GM19193 (cell line): Measurements from ENCODE around the gene CDCA3.

Source experiments
- POLR2A ChIP-seq: IDR thresholded peaks from 4 replicates; pipeline ENCODE4 v1.6.1; 2011; ENCODE audit not compliant: insufficient read depth, insufficient read length; ENCODE audit errors: extremely low read depth

Gene CDCA3

DNA sequence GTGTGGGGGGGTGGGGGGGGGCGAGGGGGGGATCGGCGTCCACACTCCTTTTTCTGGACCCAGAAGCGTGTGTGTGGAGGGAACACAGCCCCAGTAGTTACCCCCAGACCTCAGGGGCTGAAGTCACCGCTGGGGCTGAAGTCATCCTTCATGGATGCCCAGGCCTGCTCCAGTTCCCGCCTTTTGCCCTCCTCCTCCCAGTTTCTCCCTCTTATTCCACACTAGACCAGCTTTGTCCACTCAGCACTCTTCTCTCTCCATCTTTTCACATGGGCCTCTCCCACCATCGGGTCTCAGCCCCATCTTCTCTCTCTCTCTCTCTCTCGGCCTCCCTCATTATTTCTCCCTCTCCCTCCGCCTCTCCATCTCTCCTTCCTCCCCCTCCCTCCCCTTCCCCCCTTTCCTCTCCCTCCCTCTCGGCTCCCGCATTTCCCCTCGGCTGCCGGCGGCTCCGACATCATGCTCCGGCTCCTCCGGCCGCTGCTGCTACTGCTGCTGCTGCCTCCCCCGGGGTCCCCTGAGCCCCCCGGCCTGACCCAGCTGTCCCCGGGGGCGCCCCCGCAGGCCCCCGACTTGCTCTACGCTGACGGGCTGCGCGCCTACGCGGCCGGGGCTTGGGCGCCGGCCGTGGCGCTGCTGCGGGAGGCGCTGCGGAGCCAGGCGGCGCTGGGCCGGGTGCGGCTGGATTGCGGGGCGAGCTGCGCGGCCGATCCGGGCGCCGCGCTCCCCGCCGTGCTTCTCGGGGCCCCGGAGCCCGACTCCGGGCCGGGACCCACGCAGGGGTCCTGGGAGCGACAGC lies 22.9 kb downstream of the CDCA3 start, which contains the start of gene P3H3:
P3H3 (plus strand) TSS at position 426 of the 799 bp plus-strand sequence; CDS start at position 460, 34 bp downstream.
- no peak for TF ChIP-seq POLR2A

DNA sequence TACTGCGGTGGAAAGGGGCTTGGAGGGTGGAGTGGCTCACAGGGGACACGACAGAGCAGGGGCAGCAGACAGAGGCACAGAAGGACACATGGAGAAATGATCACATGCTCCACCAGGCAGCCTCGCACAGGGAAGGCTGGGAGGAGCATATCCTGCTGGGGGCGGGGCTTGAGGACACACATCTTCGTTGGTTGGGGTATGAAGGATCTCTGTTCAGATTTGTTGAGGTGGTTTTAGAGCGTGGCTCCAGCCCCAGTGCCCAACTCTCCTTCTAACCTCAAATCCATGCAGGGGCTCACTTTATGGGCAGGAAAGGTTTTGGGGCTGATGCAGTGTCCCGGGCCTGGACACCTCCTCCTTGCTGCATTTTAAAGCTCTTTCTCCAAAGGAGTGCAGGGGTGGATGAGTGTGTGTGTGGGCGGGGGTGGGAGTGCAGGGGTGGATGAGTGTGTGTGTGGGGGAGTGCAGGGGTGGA lies 23.6 kb downstream of the CDCA3 start:
- no peak for TF ChIP-seq POLR2A

DNA sequence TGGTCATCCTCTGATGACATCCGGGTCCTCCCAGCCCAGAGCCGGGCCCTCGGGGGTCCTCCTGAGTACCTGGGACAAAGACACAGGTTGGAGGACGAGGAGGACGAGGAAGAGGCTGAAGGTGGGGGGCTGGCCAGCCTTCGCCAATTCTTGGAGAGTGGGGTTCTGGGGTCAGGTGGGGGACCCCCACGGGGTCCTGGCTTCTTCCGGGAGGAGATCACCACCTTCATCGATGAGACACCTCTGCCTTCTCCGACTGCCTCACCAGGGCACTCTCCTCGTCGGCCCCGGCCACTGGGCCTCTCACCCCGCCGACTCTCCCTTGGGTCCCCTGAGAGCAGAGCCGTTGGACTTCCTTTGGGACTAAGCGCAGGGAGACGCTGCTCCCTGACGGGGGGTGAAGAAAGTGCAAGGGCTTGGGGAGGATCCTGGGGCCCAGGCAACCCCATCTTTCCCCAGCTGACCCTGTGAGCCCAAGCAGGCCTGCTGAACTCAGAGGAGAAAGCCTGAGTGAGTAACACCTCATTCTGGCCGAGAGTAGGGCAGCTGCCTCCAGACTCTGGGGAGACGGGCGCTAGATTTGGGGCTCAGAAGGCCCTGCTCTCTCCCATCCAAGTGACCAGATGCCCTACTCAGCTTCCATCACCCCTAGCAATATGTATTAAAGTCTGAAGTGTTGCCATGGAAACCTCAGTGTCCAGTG lies 24.2 kb downstream of the CDCA3 start:
- no peak for TF ChIP-seq POLR2A

DNA sequence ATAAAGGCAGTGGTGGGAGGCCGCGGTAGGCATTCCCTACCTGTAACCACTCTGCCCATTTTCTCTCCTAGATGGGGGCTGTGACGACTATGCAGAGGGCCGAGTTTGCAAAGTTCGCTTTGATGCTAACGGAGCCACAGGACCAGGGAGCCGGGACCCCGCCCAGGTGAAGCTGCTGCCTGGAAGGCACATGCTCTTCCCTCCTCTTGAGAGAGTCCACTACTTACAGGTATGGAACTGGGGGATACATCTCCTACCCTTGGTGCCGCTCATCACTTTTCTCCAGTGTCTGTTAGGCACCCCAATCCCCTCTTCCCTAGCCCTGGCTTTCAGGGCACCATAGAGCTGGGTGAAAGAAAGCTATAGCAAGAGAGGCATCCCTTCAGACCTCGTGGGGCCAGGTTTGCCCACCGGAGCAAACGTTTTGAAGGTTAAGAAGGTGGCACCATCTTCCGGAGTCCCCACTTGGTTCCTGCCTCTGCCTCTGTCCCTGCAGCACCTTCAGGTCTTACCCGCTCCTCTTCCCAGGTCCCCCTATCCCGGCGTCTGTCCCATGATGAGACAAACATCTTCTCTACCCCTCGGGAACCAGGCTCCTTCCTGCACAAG lies 24.9 kb downstream of the CDCA3 start:
- TF ChIP-seq POLR2A, result no peak

DNA sequence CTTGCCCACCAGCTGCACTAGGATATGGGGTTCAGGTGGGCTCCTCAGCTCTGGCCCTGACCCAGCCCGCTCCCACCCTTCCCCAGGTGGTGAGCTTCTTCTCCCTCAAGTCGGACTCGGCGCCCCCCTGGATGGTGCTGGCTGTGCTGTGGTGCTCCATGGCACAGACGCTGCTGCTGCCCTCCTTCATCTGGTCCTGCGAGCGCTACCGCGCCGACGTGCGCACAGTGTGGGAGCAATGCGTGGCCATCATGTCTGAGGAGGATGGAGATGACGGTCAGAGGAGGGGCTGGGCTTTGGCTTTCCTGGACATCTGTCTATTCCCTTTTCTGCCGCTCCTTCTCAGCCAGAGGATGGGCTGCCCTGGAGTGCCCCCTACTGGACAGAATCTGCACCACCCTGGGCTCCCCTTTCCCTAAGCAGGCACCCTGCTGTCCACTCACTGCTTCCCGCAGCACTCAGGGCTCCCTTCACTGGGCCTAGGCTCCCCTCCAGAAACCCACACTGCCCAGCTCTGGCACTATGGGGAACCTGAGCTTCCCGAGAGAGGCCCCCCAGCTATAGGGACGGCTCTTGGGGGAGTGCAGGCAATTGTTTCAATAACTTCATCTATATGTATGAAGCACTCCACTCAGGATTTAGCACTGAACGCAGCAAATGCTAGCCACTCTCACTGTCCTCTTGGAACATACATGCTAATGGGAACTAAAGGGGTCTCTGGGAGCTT lies 25.5 kb downstream of the CDCA3 start:
- TF ChIP-seq POLR2A, result no peak

DNA sequence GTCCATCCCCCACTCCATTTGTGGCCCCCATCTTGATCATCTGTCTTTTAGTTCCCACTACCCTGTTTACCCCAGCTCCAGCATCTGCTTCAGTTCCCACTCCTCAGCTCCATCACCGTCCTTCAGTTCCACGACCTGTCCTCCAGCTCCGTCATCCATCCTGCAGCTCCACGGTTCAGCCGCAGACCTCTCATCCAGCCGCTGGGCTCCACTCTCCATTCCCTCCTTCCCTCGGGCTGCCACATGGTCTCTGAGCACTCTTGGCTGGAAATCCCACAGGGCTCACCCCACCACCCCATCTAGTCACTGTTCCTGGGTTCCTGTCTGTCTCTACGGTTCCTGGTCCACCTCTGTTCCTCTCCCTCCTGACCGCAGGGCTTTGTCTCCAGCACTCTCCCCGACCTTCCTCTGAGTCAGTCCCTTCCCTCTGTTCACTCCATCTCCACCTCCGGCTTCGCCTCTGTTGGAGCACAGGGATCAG lies 26.1 kb downstream of the CDCA3 start:
- no peak for TF ChIP-seq POLR2A

DNA sequence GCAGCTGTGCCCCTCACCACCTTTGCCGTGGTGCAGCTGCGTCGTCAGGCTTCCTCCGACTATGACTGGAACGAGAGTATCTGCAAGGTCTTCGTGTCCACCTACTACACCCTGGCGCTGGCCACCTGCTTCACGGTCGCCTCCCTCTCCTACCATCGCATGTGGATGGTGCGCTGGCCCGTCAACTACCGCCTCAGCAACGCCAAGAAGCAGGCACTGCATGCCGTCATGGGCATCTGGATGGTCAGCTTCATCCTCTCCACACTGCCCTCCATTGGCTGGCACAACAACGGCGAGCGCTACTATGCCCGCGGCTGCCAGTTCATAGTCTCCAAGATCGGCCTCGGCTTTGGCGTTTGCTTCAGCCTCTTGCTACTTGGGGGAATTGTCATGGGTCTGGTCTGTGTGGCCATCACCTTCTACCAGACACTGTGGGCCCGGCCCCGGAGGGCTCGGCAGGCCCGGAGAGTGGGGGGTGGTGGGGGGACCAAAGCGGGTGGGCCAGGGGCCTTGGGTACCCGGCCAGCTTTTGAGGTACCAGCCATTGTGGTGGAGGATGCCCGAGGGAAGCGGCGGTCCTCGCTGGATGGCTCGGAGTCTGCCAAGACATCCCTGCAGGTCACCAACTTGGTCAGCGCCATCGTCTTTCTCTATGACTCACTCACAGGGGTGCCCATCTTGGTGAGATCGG lies 26.9 kb downstream of the CDCA3 start:
- no peak for TF ChIP-seq POLR2A

DNA sequence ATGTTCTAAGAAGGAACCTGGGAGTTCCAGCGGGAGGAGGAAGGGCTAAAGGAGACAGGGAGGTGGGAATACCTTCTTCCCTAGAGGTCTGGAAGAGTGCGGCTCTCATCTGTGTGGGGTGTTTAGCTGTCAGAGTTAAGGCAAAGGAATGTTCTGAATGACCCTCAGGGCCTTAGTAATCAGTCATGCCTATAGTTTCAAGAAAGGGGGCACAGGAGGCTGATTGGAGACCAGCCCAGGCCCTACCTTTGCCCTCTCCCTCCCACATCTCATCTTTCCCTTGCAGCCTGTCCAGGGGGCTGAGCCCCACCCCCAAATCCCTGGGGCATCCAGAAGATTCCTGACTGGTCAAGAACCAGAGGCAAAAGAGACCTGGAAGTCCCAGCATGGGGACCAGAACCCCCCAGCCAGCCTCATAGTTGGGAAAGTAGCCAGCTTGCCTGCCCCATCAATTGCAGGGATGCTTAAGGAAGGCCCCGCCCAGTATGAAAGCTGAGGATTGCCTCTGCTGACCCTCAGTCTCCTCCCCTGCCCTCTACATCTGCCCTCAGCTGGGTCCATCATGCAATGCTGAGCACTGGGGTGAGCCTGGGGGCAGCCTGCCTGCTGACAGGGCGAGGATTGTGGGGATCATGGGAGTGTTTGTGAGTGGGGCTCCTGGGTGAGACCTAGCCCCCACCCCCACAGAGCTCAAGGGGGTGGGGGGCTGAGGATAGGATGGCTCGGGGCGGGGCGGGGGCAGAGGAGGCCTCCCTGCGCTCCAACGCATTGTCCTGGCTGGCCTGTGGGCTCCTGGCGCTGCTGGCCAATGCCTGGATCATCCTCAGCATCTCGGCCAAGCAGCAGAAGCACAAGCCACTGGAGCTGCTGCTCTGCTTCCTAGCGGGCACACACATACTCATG lies 27.7 kb downstream of the CDCA3 start:
- no peak for TF ChIP-seq POLR2A

DNA sequence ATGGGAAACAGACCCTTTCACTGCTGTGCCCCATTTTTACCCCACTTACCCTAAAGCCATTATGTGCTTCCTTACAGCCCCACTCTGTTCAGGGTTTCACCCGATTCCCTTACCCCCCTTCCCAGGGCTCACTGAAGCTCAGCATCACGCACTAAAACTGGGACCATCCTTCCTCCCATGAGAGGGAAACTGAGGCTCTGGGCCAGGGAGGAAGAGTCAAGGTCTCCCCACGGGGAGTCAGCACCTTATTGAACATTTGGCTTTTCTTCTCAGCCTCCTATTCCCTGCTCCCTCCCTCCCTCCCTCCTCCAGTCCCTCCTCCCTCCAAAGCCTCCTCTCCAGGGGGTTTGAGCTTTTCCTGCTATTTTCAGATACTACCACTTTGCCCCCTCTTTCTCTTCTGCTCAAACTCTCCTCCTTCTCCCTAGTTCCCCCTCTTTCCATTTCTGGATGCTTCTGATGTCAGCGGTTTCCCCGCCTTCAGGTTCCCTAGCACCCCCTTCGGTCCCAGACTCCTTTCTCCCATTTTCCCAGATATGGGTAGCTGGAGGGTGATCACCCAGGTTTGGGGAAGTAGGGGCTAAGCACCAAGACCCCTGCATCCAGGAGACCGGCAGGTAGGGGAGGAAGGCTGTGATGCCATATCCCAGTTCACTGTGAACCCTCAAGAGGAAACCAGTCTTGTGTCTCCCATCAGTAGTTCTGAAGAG lies 28.5 kb downstream of the CDCA3 start:
- no peak for TF ChIP-seq POLR2A

DNA sequence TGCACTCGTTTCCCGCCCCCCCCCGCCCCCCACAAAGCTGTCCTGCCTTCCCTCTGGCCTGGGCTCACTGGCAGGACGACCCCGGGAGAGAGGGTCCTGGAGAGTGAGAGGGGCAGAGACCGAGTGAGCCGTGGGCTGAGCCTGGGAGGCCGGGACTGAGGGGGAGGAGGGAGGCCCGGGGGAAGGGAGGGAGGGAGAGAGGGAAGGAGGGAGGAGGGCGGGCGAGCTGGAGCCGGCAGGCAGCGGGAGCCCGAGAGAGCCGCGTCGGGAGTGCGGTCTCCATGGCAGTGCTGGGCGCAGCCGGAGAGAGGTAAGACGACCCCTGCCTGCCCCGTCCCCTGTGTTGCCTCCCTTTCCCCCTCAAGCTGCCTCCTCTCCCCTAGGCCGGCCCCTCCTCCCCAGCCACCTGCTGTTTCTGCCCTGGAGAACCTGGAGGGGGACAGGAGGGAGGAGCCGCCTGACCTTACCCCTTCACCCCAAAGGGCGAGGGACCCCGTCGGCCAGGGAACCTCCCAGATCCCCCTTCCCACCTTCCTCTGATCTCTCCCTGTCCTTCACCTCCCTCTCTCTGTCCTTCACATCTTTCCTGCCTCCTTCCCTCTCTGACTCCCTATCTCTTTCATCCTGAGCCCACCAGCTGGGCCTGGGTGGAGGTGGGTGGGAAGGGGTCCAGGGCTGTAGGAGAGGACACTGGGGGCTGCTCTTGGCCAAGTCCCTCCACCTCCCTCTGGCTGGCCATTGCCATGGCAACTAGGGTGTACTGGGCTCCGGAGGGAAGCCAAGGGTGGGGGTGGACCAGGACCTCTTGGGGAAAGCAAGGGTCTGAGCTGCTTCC lies 29.3 kb downstream of the CDCA3 start, which contains the start of gene GPR162:
GPR162 (plus strand) TSS at position 231 of the 835 bp plus-strand sequence. CDS start 2,078 bp downstream, outside the sequence.
- TF ChIP-seq POLR2A, result no peak

DNA sequence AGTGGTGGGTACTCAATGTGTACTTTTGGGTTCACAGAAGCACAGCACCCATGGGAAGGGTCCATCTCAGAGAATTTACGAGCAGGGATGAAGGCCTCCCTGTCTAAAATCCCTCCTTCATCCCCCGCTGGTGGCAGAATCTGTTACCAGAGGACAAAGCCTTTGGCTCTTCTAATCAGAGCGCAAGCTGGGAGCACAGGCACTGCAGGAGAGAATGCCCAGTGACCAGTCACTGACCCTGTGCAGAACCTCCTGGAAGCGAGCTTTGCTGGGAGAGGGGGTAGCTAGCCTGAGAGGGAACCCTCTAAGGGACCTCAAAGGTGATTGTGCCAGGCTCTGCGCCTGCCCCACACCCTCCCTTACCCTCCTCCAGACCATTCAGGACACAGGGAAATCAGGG lies 30.9 kb downstream of the CDCA3 start:
- TF ChIP-seq POLR2A, result no peak
